Measurements from ENCODE around the gene SULT1A2.
"Not testable (repeated sequence)": the region's sequence is repeated elsewhere in the genome, so short reads cannot be mapped to it uniquely, and the experiment has no call there.

The SULT1A2 gene

GRCh38 chr16:28573738-28574718 is 22.8 kb downstream of the SULT1A2 start:
- H3K27ac ChIP-seq = no peak overlapping the region
- TF ChIP-seq CTCF (IDR thresholded peaks at IDR 0.05) = no peak
- no peak overlapping the region for H3K4me3 ChIP-seq
- DNase-seq (ENCODE audit: low spot score) = no peak

- no peak for DNase-seq (ENCODE audit: low spot score)
- no peak overlapping the region for H3K4me3 ChIP-seq
- no peak for TF ChIP-seq CTCF (IDR thresholded peaks at IDR 0.05)
- no peak overlapping the region for H3K27ac ChIP-seq
Measured at GRCh38 chr16:28572696-28573510, 23.9 kb downstream of the SULT1A2 start.

DNA sequence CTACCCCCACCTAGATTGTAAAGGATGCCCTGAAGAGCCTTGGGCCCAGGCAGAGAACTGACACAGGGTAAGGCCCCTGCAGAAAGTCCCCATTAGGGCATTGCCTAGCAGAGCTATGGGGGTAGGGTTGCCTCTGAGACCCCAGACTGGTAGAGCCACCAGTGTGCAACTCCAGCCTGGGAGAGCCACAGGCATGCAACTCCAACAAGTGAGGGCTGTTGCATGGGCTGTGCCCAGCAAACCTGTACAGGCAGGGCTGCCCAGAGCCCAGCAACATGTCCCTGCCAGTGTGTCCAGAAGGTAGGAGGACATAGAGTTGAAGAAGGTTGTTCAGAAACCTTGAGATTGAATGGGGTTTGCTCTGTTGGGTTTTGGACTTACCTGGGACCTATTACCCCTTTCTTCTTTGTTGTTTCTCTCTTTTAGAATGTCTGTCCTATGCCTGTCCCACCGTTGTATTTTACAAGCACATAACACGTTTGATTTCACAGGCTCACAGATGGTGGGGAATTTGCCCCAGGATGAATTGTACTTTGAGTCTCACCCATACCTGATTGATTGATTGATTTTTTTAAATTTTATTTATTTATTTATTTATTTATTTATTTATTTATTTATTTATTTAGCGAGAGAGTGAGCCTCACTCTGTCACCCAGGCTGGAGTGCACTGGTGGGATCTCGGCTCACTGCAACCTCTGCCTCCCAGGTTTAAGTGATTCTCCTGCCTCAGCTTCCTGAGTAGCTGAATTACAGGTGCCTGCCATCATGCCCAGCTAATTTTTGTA is 26.7 kb downstream of the SULT1A2 start:
- no peak overlapping the region for H3K4me3 ChIP-seq
- no peak overlapping the region for H3K27ac ChIP-seq
- TF ChIP-seq CTCF (IDR thresholded peaks at IDR 0.05) = no peak
- no peak for DNase-seq (ENCODE audit: low spot score)

DNA sequence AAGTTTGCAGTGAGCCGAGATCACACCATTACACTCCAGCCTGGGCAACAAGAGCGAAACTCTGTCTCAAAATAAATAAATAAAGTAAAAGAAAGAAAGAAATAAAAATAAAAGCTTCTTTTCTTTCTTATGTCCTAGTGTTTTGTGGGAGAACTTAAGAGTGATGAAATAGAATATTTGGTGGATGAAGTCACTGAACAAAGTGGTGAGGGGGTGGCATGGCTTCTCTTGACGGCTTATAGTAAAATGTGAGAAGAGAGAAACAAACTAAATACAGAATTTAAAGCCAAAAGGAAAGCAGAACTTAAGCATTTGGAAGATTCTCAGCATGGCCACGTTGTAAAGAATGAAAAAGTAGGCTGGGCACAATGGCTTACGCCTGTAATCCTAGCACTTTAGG is 27.8 kb downstream of the SULT1A2 start:
- Histone ChIP-seq H3K27ac (no peak overlapping the region), H3K4me3 (no peak overlapping the region)
- DNase-seq (ENCODE audit: low spot score) = no peak
- TF ChIP-seq CTCF (IDR thresholded peaks at IDR 0.05) = no peak

GRCh38 chr16:28567292-28567691 is 29.6 kb downstream of the SULT1A2 start:
- H3K27ac ChIP-seq = no peak overlapping the region
- DNase-seq (ENCODE audit: low spot score) = no peak
- H3K4me3 ChIP-seq = no peak overlapping the region
- TF ChIP-seq CTCF (IDR thresholded peaks at IDR 0.05) = no peak

- DNase-seq (ENCODE audit: low spot score); H3K4me3 ChIP-seq; H3K27ac ChIP-seq: not testable (repeated sequence)
Measured at GRCh38 chr16:28566233-28566925, 30.5 kb downstream of the SULT1A2 start.
